GM12878 (cell line): ENCODE data around the gene KCNAB2. TPM values are rescaled to one million over a fixed set of nuclear protein-coding genes. Genes with fewer than 3 reads are reported as not detected.

Source experiments
- ATAC-seq: fragments of 200-7000 bp; cut with Tn5 transposase; 3 replicates; pipeline ENCODE4 v1.9.1; 2020; ENCODE audit warnings: mild to moderate bottlenecking, moderate library complexity
- BruUV-seq: library from RNA; stranded (reverse); fragments of 400-500 nt; replicated peaks from 2 replicates; lab custom pipeline; 2021; lab: Mats Ljungman, UMichigan
- CTCF ChIA-PET: fragments of 300-600 bp; sonication (Branson Sonifier 250); formaldehyde crosslinking; extraction: SDS; loops from one replicate; lab custom pipeline; 2021; ENCODE audit warnings: inconsistent platforms; lab: Yijun Ruan, JAX
- POLR2A ChIA-PET: fragments of 350-600 bp; formaldehyde crosslinking; extraction: SDS; loops from one replicate; lab custom pipeline; 2021; ENCODE audit warnings: inconsistent platforms; lab: Charles Lee
- RAD21 ChIA-PET: fragments of 300-600 bp; sonication (Branson Sonifier 250); formaldehyde crosslinking; loops from one replicate; lab custom pipeline; 2023; ENCODE audit warnings: antibody characterized with exemption; ENCODE audit not compliant: unreplicated experiment; lab: Charles Lee
- SMC1A ChIA-PET: fragments of 300-600 bp; sonication (Branson Sonifier 250); formaldehyde crosslinking; loops from one replicate; lab custom pipeline; 2023; ENCODE audit not compliant: unreplicated experiment, uncharacterized antibody; lab: Charles Lee
- DNase-seq: peaks from one replicate; pipeline ENCODE4 v3.0.0-alpha.2; 2011; ENCODE audit warnings: low read depth, low spot score
- FAIRE-seq: peaks from 3 replicates; lab custom pipeline; 2011; peaks lifted over from hg19 to GRCh38; lab: Jason Lieb, UNC
- H2AFZ ChIP-seq: 2 replicates; pipeline ENCODE4 v1.6.0; 2011; ENCODE audit warnings: low read depth, low read length, control low read depth; ENCODE audit not compliant: control insufficient read depth
- H3K27ac ChIP-seq: 2 replicates; pipeline ENCODE4 v1.5.1; 2011; ENCODE audit warnings: control low read depth; ENCODE audit not compliant: control insufficient read depth, insufficient read depth
- H3K27me3 ChIP-seq, 2 experiments: replicated peaks in 1 of 2; 2 replicates each; pipeline versions ENCODE4 v1.6.0 to v1.6.1; 2011; ENCODE audit warnings: low read length in 1 of 2; ENCODE audit not compliant: control insufficient read depth in 2 of 2, insufficient read depth in 2 of 2
- H3K36me3 ChIP-seq, 2 experiments: 2 replicates each; pipeline ENCODE4 v1.5.1; 2011; ENCODE audit warnings: low read length in 1 of 2; ENCODE audit not compliant: control insufficient read depth in 2 of 2, insufficient read depth in 2 of 2
- H3K4me1 ChIP-seq: 2 replicates; pipeline ENCODE4 v1.6.1; 2011; ENCODE audit warnings: mild to moderate bottlenecking, low read length, moderate library complexity, mixed read lengths; ENCODE audit not compliant: control insufficient read depth, insufficient read depth
- H3K4me2 ChIP-seq: 2 replicates; pipeline ENCODE4 v1.6.0; 2011; ENCODE audit warnings: control low read depth; ENCODE audit not compliant: control insufficient read depth, insufficient read depth
- H3K4me3 ChIP-seq: fragments of 200-600 bp; sonication (generic); 2 replicates; pipeline ENCODE4 v1.5.1; 2016
- H3K79me2 ChIP-seq: 2 replicates; pipeline ENCODE4 v1.6.0; 2011; ENCODE audit warnings: low read length; ENCODE audit not compliant: control insufficient read depth, insufficient read depth
- H3K9ac ChIP-seq: 2 replicates; pipeline ENCODE4 v1.8.0; 2011; ENCODE audit warnings: low read length, control low read depth, mixed read lengths; ENCODE audit not compliant: control insufficient read depth, insufficient read depth
- H3K9me3 ChIP-seq: replicated peaks from 3 replicates; pipeline ENCODE4 v1.5.1; 2011; ENCODE audit warnings: mild to moderate bottlenecking, low read length; ENCODE audit not compliant: control insufficient read depth, insufficient read depth
- H4K20me1 ChIP-seq: 2 replicates; pipeline ENCODE4 v1.6.0; 2011; ENCODE audit not compliant: control insufficient read depth, insufficient read depth
- ASH2L ChIP-seq: fragments of 300-600, 200-600 bp; sonication (generic); IDR thresholded peaks from 2 replicates; pipeline ENCODE4 v1.6.1; 2017; ENCODE audit warnings: low read depth, mild to moderate bottlenecking, borderline replicate concordance
- BCL3 ChIP-seq: IDR thresholded peaks from 2 replicates; pipeline ENCODE4 v1.6.1; 2011; ENCODE audit warnings: borderline replicate concordance, low read depth, mild to moderate bottlenecking, moderate library complexity, low read length; ENCODE audit not compliant: insufficient read depth, poor library complexity, severe bottlenecking
- CHD1 ChIP-seq: IDR thresholded peaks from 2 replicates; pipeline ENCODE4 v1.6.1; 2012; ENCODE audit warnings: low read depth, low read length, improper control_type of control experiment
- JUNB ChIP-seq: IDR thresholded peaks from 2 replicates; pipeline ENCODE4 v1.6.1; 2016; ENCODE audit warnings: antibody characterized with exemption, mild to moderate bottlenecking
- MTA2 ChIP-seq: fragments of 450-650 bp; IDR thresholded peaks from 2 replicates; pipeline ENCODE4 v1.6.1; 2016; ENCODE audit warnings: low read depth, mild to moderate bottlenecking, moderate library complexity
- NFYA ChIP-seq: IDR thresholded peaks from 2 replicates; pipeline ENCODE4 v1.6.1; 2011; ENCODE audit warnings: low read depth, mild to moderate bottlenecking, low read length, improper control_type of control experiment, borderline replicate concordance
- NR2C2 ChIP-seq: IDR thresholded peaks from 2 replicates; pipeline ENCODE4 v1.6.1; 2011; ENCODE audit warnings: borderline replicate concordance, low read depth; ENCODE audit not compliant: control insufficient read depth, insufficient read length
- PML ChIP-seq: IDR thresholded peaks from 2 replicates; pipeline ENCODE4 v1.6.1; 2012; ENCODE audit warnings: low read length, inconsistent platforms
- RAD21 ChIP-seq: IDR thresholded peaks from 2 replicates; pipeline ENCODE4 v1.6.1; 2011; ENCODE audit warnings: mild to moderate bottlenecking, low read depth, low read length, moderate library complexity; ENCODE audit not compliant: insufficient read depth
- RFX5 ChIP-seq: IDR thresholded peaks from 2 replicates; pipeline ENCODE4 v1.6.1; 2011; ENCODE audit warnings: low read depth, low read length, improper control_type of control experiment
- RUNX3 ChIP-seq: IDR thresholded peaks from 2 replicates; pipeline ENCODE4 v1.6.1; 2012; ENCODE audit warnings: low read length, inconsistent platforms
- SIN3A ChIP-seq: IDR thresholded peaks from 2 replicates; pipeline ENCODE4 v1.6.1; 2012; ENCODE audit warnings: low read depth, low read length, improper control_type of control experiment
- SKIL ChIP-seq: fragments of 450-650 bp; IDR thresholded peaks from 2 replicates; pipeline ENCODE4 v1.6.1; 2017; ENCODE audit warnings: mild to moderate bottlenecking, low read depth, inconsistent platforms; ENCODE audit not compliant: poor library complexity, severe bottlenecking
- SMAD1 ChIP-seq: fragments of 450-650 bp; IDR thresholded peaks from 2 replicates; pipeline ENCODE4 v1.6.1; 2018; ENCODE audit warnings: mild to moderate bottlenecking, low read depth; ENCODE audit not compliant: partially characterized antibody
- WGBS: methylation state at CpG from one replicate; pipeline ENCODE4 v1.1.6; 2016; ENCODE audit warnings: low lambda C conversion rate; ENCODE audit not compliant: insufficient replicate concordance, insufficient coverage; ENCODE audit errors: missing lambda C conversion rate; 5-methylcytosine and 5-hydroxymethylcytosine counted together
- in situ Hi-C: fragments of 300-500 bp; cut with MboI; formaldehyde crosslinking; loops from 9 replicates; pipeline ENCODE4 v1.14.3; 2018; ENCODE audit warnings: mixed read lengths
- intact Hi-C: fragments of 100-400 bp; cut with micrococcal nuclease; formaldehyde crosslinking; loops from one replicate; pipeline ENCODE4 v1.14.2; 2022; ENCODE audit not compliant: unreplicated experiment
- polyA plus RNA-seq, 11 experiments: library from polyadenylated mRNA; depleted of rRNA in 4 of 11; unstranded in 6 of 11; stranded (reverse) in 5 of 11; fragments of >200 nt; fragmentation: Nextera tagmentation in 4 of 11; fragmentation: Illumina TruSeq in 1 of 11; extraction: Ambion mirVana in 4 of 11; extraction: Trizol in 1 of 11; gene quantifications; 1 replicate in 1 of 11; 2 replicates in 10 of 11; pipeline versions ENCODE4 v1.2.1 to v1.2.3, GENCODE V29; 2011 to 2016; ENCODE audit warnings: inconsistent platforms in 2 of 11, missing spikeins in 2 of 11, low read depth in 1 of 11
- total RNA-seq, 4 experiments: library from RNA; depleted of rRNA in 3 of 4; stranded (reverse); fragments of >200 nt in 3 of 4; fragmentation: Illumina TruSeq in 1 of 4; extraction: Trizol in 1 of 4; gene quantifications; 2 replicates each; pipeline versions ENCODE4 v1.2.1 to v1.2.3, GENCODE V29; 2013 to 2021

Gene KCNAB2
- total and polyA plus RNA-seq, 10 of the 15 experiments (the other 5 are each of a cell fraction or from before 2014, with no cell fraction given) = 2.9 to 123 (median 62.4) TPM

DNA sequence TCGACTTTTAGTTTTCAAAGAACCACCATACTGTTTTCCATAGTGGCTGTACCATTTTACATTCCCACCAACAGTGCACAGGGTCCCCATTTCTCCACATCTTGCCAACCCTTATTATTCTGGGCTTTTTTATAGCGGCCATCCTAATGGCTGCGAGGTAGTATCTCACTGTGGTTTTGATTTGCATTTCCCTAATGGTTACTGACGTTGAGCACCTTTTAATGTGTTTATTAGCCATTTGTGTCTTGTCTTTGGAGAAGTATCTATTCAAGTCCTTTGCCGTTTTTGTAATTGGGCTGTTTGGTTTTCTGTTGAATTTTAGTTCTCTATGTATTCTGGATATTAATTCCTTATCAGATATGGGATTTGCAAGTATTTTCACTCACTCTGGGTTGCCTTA lies 22.3 kb upstream of the KCNAB2 start:
- Histone ChIP-seq H3K9me3 (no peaks in the 10 kb centered on the region), H3K27ac (no peak overlapping the region), H3K27me3 (no peaks in the 10 kb centered on the region), H2AFZ (no peak overlapping the region), H3K4me1 (peaks cover 24% of the 10 kb centered on the region), H4K20me1 (no peaks in the 10 kb centered on the region), H3K9ac (no peak overlapping the region), H3K4me3 (no peak overlapping the region), H3K79me2 (peaks cover 27% of the 10 kb centered on the region), H3K4me2 (no peak overlapping the region), H3K36me3 (no peaks in the 10 kb centered on the region)
- intact Hi-C loops (no loop called here), in situ Hi-C loops (no loop called here)
- 41% methylated on average over 5 of the region's 5 CpGs for whole genome bisulfite sequencing
- BruUV-seq = no TSS peak
- TF ChIP-seq PML (no peak), RUNX3 (no peak), SMAD1 (no peak), RFX5 (no peak), JUNB (no peak)
- CTCF ChIA-PET = interaction anchor here (1.7 to 2.9 kb wide), 2 partner anchors 11 to 30 kb away, joined by 6 to 15 read pairs; partner anchors contain the start of gene NPHP4
- ATAC-seq (no peak), DNase-seq (no peak), FAIRE-seq (no peak)
- SMC1A ChIA-PET = no interaction called here
- RAD21 ChIA-PET = no interaction called here
- POLR2A ChIA-PET = interaction anchor here (1.0 kb wide), 1 partner anchor 182 kb away, joined by 3 read pairs; no protein-coding TSS in a partner anchor

DNA sequence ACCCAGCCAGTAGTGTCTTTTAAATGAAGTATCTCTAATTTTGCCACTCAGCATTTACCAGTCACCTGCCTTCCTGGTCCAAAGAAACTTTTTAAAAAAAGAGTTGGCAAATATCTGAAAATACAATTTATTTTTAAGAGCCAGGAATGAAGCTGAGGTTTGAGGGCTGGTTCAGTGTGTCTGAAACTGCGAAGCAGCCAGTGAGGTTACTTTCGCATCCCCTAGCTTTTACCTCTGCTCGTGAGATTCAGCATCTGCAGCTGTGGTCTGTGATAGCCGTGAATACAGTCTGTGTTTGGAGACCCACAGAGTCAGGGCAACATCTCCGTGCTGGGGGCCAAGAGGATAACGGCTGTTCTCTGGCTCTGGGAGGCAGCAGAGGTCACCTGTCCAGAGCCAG lies 21.3 kb upstream of the KCNAB2 start:
- peaks cover 34% of the 10 kb centered on the region for H3K4me1 ChIP-seq
- intact Hi-C loops = no loop called here
- no peak overlapping the region for H3K4me3 ChIP-seq
- ChIA-PET RAD21 (interaction anchor here (3.1 kb wide), 1 partner anchor 32 kb away, joined by 13 read pairs; the partner anchor contains the start of gene NPHP4), CTCF (interaction anchor here (1.3 to 2.9 kb wide), 4 partner anchors 10 to 161 kb away, joined by 3 to 15 read pairs (median 6); partner anchors contain the start of gene NPHP4), POLR2A (interaction anchor here (0.5 to 4.4 kb wide), 3 partner anchors 19 to 181 kb away, joined by 3 to 38 read pairs (median 4); partner anchors contain the start of gene NPHP4), SMC1A (interaction anchor here (0.7 to 1.8 kb wide), 4 partner anchors 9 to 33 kb away, joined by 3 to 8 read pairs (median 6); partner anchors contain the start of gene NPHP4)
- no peak overlapping the region for H3K9ac ChIP-seq
- 45% methylated on average over 6 of the region's 6 CpGs for WGBS
- no peaks in the 10 kb centered on the region for H4K20me1 ChIP-seq
- peaks cover 0 to 2% of the 10 kb centered on the region in 2 experiments; a peak in 2 of 4 replicates for H3K36me3 ChIP-seq
- DNase-seq (no peak), FAIRE-seq (peak; percentile 35), ATAC-seq (no peak)
- no peaks in the 10 kb centered on the region for H3K27me3 ChIP-seq
- H2AFZ ChIP-seq = no peak overlapping the region
- peaks cover 36% of the 10 kb centered on the region for H3K79me2 ChIP-seq
- H3K27ac ChIP-seq = no peak overlapping the region; the same call in 1 of the 2 replicates
- in situ Hi-C loops = no loop called here
- H3K4me2 ChIP-seq = peak overlapping the region; percentile 96; the same call in 1 of the 2 replicates
- H3K9me3 ChIP-seq = no peaks in the 10 kb centered on the region
- BruUV-seq = no TSS peak
- TF ChIP-seq MTA2 = no peak
- TF ChIP-seq ASH2L = no peak
- no peak for TF ChIP-seq CHD1
- TF ChIP-seq RAD21 = no peak
- no peak for TF ChIP-seq BCL3
- no peak for TF ChIP-seq SKIL
- TF ChIP-seq NR2C2 = no peak
- no peak for TF ChIP-seq SIN3A
- no peak for TF ChIP-seq NFYA
